ENCODE results near the gene MINPP1. TPM values are rescaled to one million over a fixed set of nuclear protein-coding genes. Genes with fewer than 3 reads are reported as not detected.
A peak's percentile ranks its signal among the peaks of the same experiment; 100 is the strongest.
"Not testable (repeated sequence)": the region's sequence is repeated elsewhere in the genome, so short reads cannot be mapped to it uniquely, and the experiment has no call there.

Gene MINPP1
- total RNA-seq = 1 to 10 TPM; 8.6 to 9.5 TPM

- peak within 1 kb of the TSS; percentile 84 for H3K4me3 Mint-ChIP-seq
- no peaks in the 10 kb centered on the region for H3K9me3 Mint-ChIP-seq
- CTCF ChIA-PET = interaction anchor here (0.6 to 1.3 kb wide), 4 partner anchors 17 to 292 kb away, joined by 3 to 4 read pairs (median 3); no protein-coding TSS in a partner anchor
- POLR2A ChIA-PET = interaction anchor here (0.5 kb wide), 1 partner anchor 28 kb away, joined by 3 read pairs; no protein-coding TSS in a partner anchor
- peak within 1 kb of the TSS; percentile 82 for H3K27ac Mint-ChIP-seq
- H3K4me1 Mint-ChIP-seq = peaks cover 31% of the 10 kb centered on the region
- peaks cover 11% of the 10 kb centered on the region for H3K36me3 Mint-ChIP-seq (ENCODE audit: low read depth)
- DNase-seq = peak; percentile 64
- H3K27me3 Mint-ChIP-seq = peaks cover 8% of the 10 kb centered on the region
These were observed at the start of gene MINPP1 for GRCh38 chr10:87504640-87505365. MINPP1 (plus strand) TSS chr10:87504893; CDS start chr10:87504916, 23 bp downstream.

GRCh38 chr10:87456586-87457220 is 48.0 kb upstream of the MINPP1 start:
- DNase-seq; H3K27ac Mint-ChIP-seq; H3K4me3 Mint-ChIP-seq; H3K27me3 Mint-ChIP-seq; H3K4me1 Mint-ChIP-seq; POLR2A ChIA-PET; H3K36me3 Mint-ChIP-seq (ENCODE audit: low read depth); CTCF ChIA-PET; H3K9me3 Mint-ChIP-seq: not testable (repeated sequence)

GRCh38 chr10:87461751-87462150 is 42.9 kb upstream of the MINPP1 start:
- H3K27ac Mint-ChIP-seq; H3K36me3 Mint-ChIP-seq (ENCODE audit: low read depth); H3K27me3 Mint-ChIP-seq; H3K9me3 Mint-ChIP-seq; DNase-seq; H3K4me3 Mint-ChIP-seq; CTCF ChIA-PET; POLR2A ChIA-PET; H3K4me1 Mint-ChIP-seq: not testable (repeated sequence)

- H3K4me3 Mint-ChIP-seq; CTCF ChIA-PET; H3K36me3 Mint-ChIP-seq (ENCODE audit: low read depth); H3K9me3 Mint-ChIP-seq; DNase-seq; H3K4me1 Mint-ChIP-seq; POLR2A ChIA-PET; H3K27me3 Mint-ChIP-seq; H3K27ac Mint-ChIP-seq: not testable (repeated sequence)
These were observed 37.8 kb upstream of the MINPP1 start for GRCh38 chr10:87466849-87467248.

GRCh38 chr10:87488733-87489132 is 16.0 kb upstream of the MINPP1 start:
- POLR2A ChIA-PET; H3K4me3 Mint-ChIP-seq; H3K27me3 Mint-ChIP-seq; H3K4me1 Mint-ChIP-seq; H3K27ac Mint-ChIP-seq; CTCF ChIA-PET; DNase-seq; H3K9me3 Mint-ChIP-seq; H3K36me3 Mint-ChIP-seq (ENCODE audit: low read depth): not testable (repeated sequence)

- H3K4me1 Mint-ChIP-seq; DNase-seq; H3K27ac Mint-ChIP-seq; POLR2A ChIA-PET; H3K4me3 Mint-ChIP-seq; H3K36me3 Mint-ChIP-seq (ENCODE audit: low read depth); H3K9me3 Mint-ChIP-seq; CTCF ChIA-PET; H3K27me3 Mint-ChIP-seq: not testable (repeated sequence)
These were observed 14.4 kb upstream of the MINPP1 start for GRCh38 chr10:87490285-87490684.

GRCh38 chr10:87492450-87492849 is 12.2 kb upstream of the MINPP1 start:
- CTCF ChIA-PET; H3K36me3 Mint-ChIP-seq (ENCODE audit: low read depth); H3K27me3 Mint-ChIP-seq; POLR2A ChIA-PET; DNase-seq; H3K9me3 Mint-ChIP-seq; H3K4me3 Mint-ChIP-seq; H3K4me1 Mint-ChIP-seq; H3K27ac Mint-ChIP-seq: not testable (repeated sequence)

- DNase-seq; H3K9me3 Mint-ChIP-seq; H3K4me1 Mint-ChIP-seq; H3K36me3 Mint-ChIP-seq (ENCODE audit: low read depth); H3K27ac Mint-ChIP-seq; POLR2A ChIA-PET; CTCF ChIA-PET; H3K4me3 Mint-ChIP-seq: not testable (repeated sequence)
- H3K27me3 Mint-ChIP-seq = peaks cover 13% of the 10 kb centered on the region
These were observed 9.2 kb upstream of the MINPP1 start for GRCh38 chr10:87495446-87495845.

- H3K4me3 Mint-ChIP-seq; DNase-seq; CTCF ChIA-PET; H3K27ac Mint-ChIP-seq; H3K4me1 Mint-ChIP-seq; H3K9me3 Mint-ChIP-seq; H3K36me3 Mint-ChIP-seq (ENCODE audit: low read depth): not testable (repeated sequence)
- POLR2A ChIA-PET = interaction anchor here (0.6 kb wide), 1 partner anchor 488 kb away, joined by 4 read pairs; no protein-coding TSS in a partner anchor
- H3K27me3 Mint-ChIP-seq = peaks cover 21% of the 10 kb centered on the region
These were observed 7.3 kb upstream of the MINPP1 start for GRCh38 chr10:87497386-87497785.

GRCh38 chr10:87498106-87498789 is 6.4 kb upstream of the MINPP1 start:
- CTCF ChIA-PET; H3K4me3 Mint-ChIP-seq; H3K9me3 Mint-ChIP-seq; H3K4me1 Mint-ChIP-seq; POLR2A ChIA-PET; H3K36me3 Mint-ChIP-seq (ENCODE audit: low read depth); H3K27ac Mint-ChIP-seq; DNase-seq: not testable (repeated sequence)
- H3K27me3 Mint-ChIP-seq = peaks cover 21% of the 10 kb centered on the region

GRCh38 chr10:87500646-87501048 is 4.0 kb upstream of the MINPP1 start:
- Mint-ChIP-seq H3K9me3 (no peaks in the 10 kb centered on the region), H3K4me1 (peaks cover 12% of the 10 kb centered on the region), H3K27ac (no peak overlapping the region), H3K4me3 (no peak overlapping the region), H3K27me3 (peaks cover 19% of the 10 kb centered on the region), H3K36me3 (ENCODE audit: low read depth) (peaks cover 2% of the 10 kb centered on the region)
- ChIA-PET POLR2A (no interaction called here), CTCF (no interaction called here)
- no peak for DNase-seq

GRCh38 chr10:87503401-87503800 is 1.3 kb upstream of the MINPP1 start:
- H3K9me3 Mint-ChIP-seq = no peaks in the 10 kb centered on the region
- ChIA-PET POLR2A (no interaction called here), CTCF (interaction anchor here (1.1 to 1.3 kb wide), 2 partner anchors 18 to 293 kb away, joined by 3 read pairs; no protein-coding TSS in a partner anchor)
- H3K4me1 Mint-ChIP-seq = peaks cover 28% of the 10 kb centered on the region
- H3K4me3 Mint-ChIP-seq = peak overlapping the region; percentile 53
- H3K27me3 Mint-ChIP-seq = peaks cover 8% of the 10 kb centered on the region
- H3K36me3 Mint-ChIP-seq (ENCODE audit: low read depth) = peaks cover 3% of the 10 kb centered on the region
- no peak overlapping the region for H3K27ac Mint-ChIP-seq
- no peak for DNase-seq

- Mint-ChIP-seq H3K4me1 (peaks cover 30% of the 10 kb centered on the region), H3K4me3 (peak overlapping the region; percentile 84), H3K27ac (peak overlapping the region; percentile 47), H3K9me3 (no peaks in the 10 kb centered on the region), H3K36me3 (ENCODE audit: low read depth) (peaks cover 5% of the 10 kb centered on the region), H3K27me3 (peaks cover 8% of the 10 kb centered on the region)
- ChIA-PET POLR2A (no interaction called here), CTCF (interaction anchor here (1.1 to 1.3 kb wide), 2 partner anchors 18 to 293 kb away, joined by 3 read pairs; no protein-coding TSS in a partner anchor)
- DNase-seq = no peak
These were observed 807 bp upstream of the MINPP1 start for GRCh38 chr10:87503886-87504285.

Measured in activated CD4-positive, alpha-beta T cell treated with anti-CD3 and anti-CD28 coated beads, Interleukin-2, amount 10 ng/mL, durations not matched to agents 7 days and 5 days (primary cell).